OCI-LY3 (cell line): ENCODE data around the gene CLSTN1.

Experiments
- H2AFZ ChIP-seq: fragments of 200-600, 300-600 bp; shearing (Covaris generic); 2 replicates; pipeline ENCODE4 v1.6.0; 2014; ENCODE audit warnings: antibody characterized with exemption, low read depth, low read length
- H3K27ac ChIP-seq: fragments of 200-600, 300-600 bp; sonication (generic); 2 replicates; pipeline ENCODE4 v1.5.1; 2014; ENCODE audit warnings: mild to moderate bottlenecking, low read length, moderate library complexity, mixed read lengths
- H3K27me3 ChIP-seq: fragments of 200-600, 300-600 bp; sonication (generic); 2 replicates; pipeline ENCODE4 v1.6.1; 2014; ENCODE audit warnings: low read depth, low read length, mixed read lengths
- H3K36me3 ChIP-seq: fragments of 200-600, 300-600 bp; sonication (generic); replicated peaks from 2 replicates; pipeline ENCODE3; 2014; ENCODE audit warnings: low read depth, low read length, mixed read lengths
- H3K4me1 ChIP-seq: fragments of 300-600, 200-600 bp; sonication (generic); 2 replicates; pipeline ENCODE4 v1.6.1; 2014; ENCODE audit warnings: low read length, mixed read lengths
- H3K4me2 ChIP-seq: fragments of 200-600, 300-600 bp; sonication (generic); 2 replicates; pipeline ENCODE4 v1.6.1; 2014; ENCODE audit warnings: low read length, mixed read lengths
- H3K4me3 ChIP-seq: fragments of 300-600, 200-600 bp; sonication (generic); 2 replicates; pipeline ENCODE4 v1.5.1; 2014; ENCODE audit warnings: antibody characterized with exemption, mild to moderate bottlenecking, low read length, moderate library complexity
- H3K79me2 ChIP-seq: fragments of 300-600, 200-600 bp; shearing (Covaris generic); 2 replicates; pipeline ENCODE4 v1.6.1; 2014; ENCODE audit warnings: mild to moderate bottlenecking, low read length, mixed read lengths
- H3K9ac ChIP-seq: fragments of 300-600, 200-600 bp; shearing (Covaris generic); 2 replicates; pipeline ENCODE4 v1.6.0; 2014; ENCODE audit warnings: mild to moderate bottlenecking, low read length, moderate library complexity
- H3K9me3 ChIP-seq: fragments of 200-600, 300-600 bp; shearing (Covaris generic); 2 replicates; pipeline ENCODE4 v1.6.1; 2014; ENCODE audit warnings: low read length, mixed read lengths; ENCODE audit not compliant: insufficient read depth
- H4K20me1 ChIP-seq: fragments of 200-600, 300-600 bp; sonication (generic); 2 replicates; pipeline ENCODE4 v1.6.1; 2016; ENCODE audit warnings: low read length, mixed read lengths; ENCODE audit not compliant: insufficient read depth
- CTCF ChIP-seq: fragments of 200-600, 300-600 bp; sonication (generic); IDR thresholded peaks from 2 replicates; pipeline ENCODE4 v1.5.1; 2014; ENCODE audit warnings: antibody characterized with exemption, low read length, low read depth
- EZH2phosphoT487 ChIP-seq: fragments of 200-600 bp; shearing (Covaris generic); IDR thresholded peaks from 2 replicates; pipeline ENCODE4 v1.6.1; 2018; ENCODE audit warnings: antibody characterized with exemption, mixed run types, low read depth

The CLSTN1 gene

GRCh38 chr1:9826616-9827015, 2.9 kb upstream of the CLSTN1 start:
- Histone ChIP-seq H3K27me3 (no peaks in the 10 kb centered on the region), H3K4me1 (peaks cover 41% of the 10 kb centered on the region), H3K9ac (no peak overlapping the region), H3K9me3 (no peaks in the 10 kb centered on the region), H3K4me3 (no peak overlapping the region), H2AFZ (0 out of 2 replicates have a peak overlapping the region, but pooled peaks have one; percentile 72), H3K27ac (peak overlapping the region; percentile 22; the same call in 1 of the 2 replicates), H3K79me2 (peaks cover 19% of the 10 kb centered on the region), H4K20me1 (peaks cover 12% of the 10 kb centered on the region), H3K36me3 (no peaks in the 10 kb centered on the region), H3K4me2 (no peak overlapping the region)
- TF ChIP-seq EZH2phosphoT487 (no peak), CTCF (no peak)

GRCh38 chr1:9826087-9826486, 2.3 kb upstream of the CLSTN1 start:
- H3K27me3 ChIP-seq, result no peaks in the 10 kb centered on the region
- peaks cover 25% of the 10 kb centered on the region for H3K79me2 ChIP-seq
- H3K27ac ChIP-seq, result peak overlapping the region; percentile 22; the same call in 1 of the 2 replicates
- H2AFZ ChIP-seq, result peak overlapping the region; percentile 72; the same call in 1 of the 2 replicates
- H3K4me1 ChIP-seq, result peaks cover 43% of the 10 kb centered on the region
- H3K9ac ChIP-seq, result peak overlapping the region; percentile 36; the same call in 1 of the 2 replicates
- no peaks in the 10 kb centered on the region for H3K9me3 ChIP-seq
- peak overlapping the region; percentile 55; the same call in 1 of the 2 replicates for H3K4me3 ChIP-seq
- peak overlapping the region; percentile 69 for H3K4me2 ChIP-seq
- H3K36me3 ChIP-seq, result no peaks in the 10 kb centered on the region
- H4K20me1 ChIP-seq, result peaks cover 17% of the 10 kb centered on the region
- TF ChIP-seq CTCF (no peak), EZH2phosphoT487 (no peak)

GRCh38 chr1:9825093-9826074, 1.6 kb upstream of the CLSTN1 start:
- Histone ChIP-seq H4K20me1 (peaks cover 22% of the 10 kb centered on the region), H3K9ac (peak overlapping the region; percentile 36; the same call in 1 of the 2 replicates), H3K36me3 (no peaks in the 10 kb centered on the region), H3K79me2 (peaks cover 32% of the 10 kb centered on the region), H2AFZ (peak overlapping the region; percentile 72), H3K27me3 (no peaks in the 10 kb centered on the region), H3K4me3 (peak overlapping the region; percentile 55), H3K4me1 (peaks cover 43% of the 10 kb centered on the region), H3K9me3 (no peaks in the 10 kb centered on the region), H3K27ac (peak overlapping the region; percentile 22; the same call in 1 of the 2 replicates), H3K4me2 (peak overlapping the region; percentile 69)
- TF ChIP-seq EZH2phosphoT487 (no peak), CTCF (no peak)

- H3K79me2 ChIP-seq, result peaks cover 39% of the 10 kb centered on the region
- no peak overlapping the region for H2AFZ ChIP-seq
- H3K9ac ChIP-seq, result no peak overlapping the region
- H3K36me3 ChIP-seq, result peaks cover under 1% of the 10 kb centered on the region
- TF ChIP-seq EZH2phosphoT487 (no peak), CTCF (no peak)
- peaks cover 43% of the 10 kb centered on the region for H3K4me1 ChIP-seq
- H3K9me3 ChIP-seq, result no peaks in the 10 kb centered on the region
- no peaks in the 10 kb centered on the region for H3K27me3 ChIP-seq
- no peak overlapping the region for H3K27ac ChIP-seq
- peaks cover 26% of the 10 kb centered on the region for H4K20me1 ChIP-seq
- peak overlapping the region; percentile 77; the same call in 1 of the 2 replicates for H3K4me3 ChIP-seq
- H3K4me2 ChIP-seq, result peak overlapping the region; percentile 69
These were observed 931 bp upstream of the CLSTN1 start for GRCh38 chr1:9824702-9825089.
